Measurements from ENCODE around the gene BLMH.

GRCh38 chr17:30267625-30268024 is 24.1 kb downstream of the BLMH start:
- TF ChIP-seq CTCF (IDR thresholded peaks at IDR 0.05): no peak
- no peak for TF ChIP-seq POLR2AphosphoS5 (IDR thresholded peaks at IDR 0.05; ENCODE audit: low read depth, low read length)
- no peak for TF ChIP-seq TCF7L2 (IDR thresholded peaks at IDR 0.05; ENCODE audit: low read depth, low read length)

All from Panc1 (cell line).